Myocyte (in vitro differentiated cells): ENCODE data around the gene KRTAP12-3. TPM values are rescaled to one million over a fixed set of nuclear protein-coding genes. Genes with fewer than 3 reads are reported as not detected.
"Not testable (repeated sequence)": the region's sequence is repeated elsewhere in the genome, so short reads cannot be mapped to it uniquely, and the experiment has no call there.

Experiments used
- DNase-seq: peaks from one replicate; pipeline ENCODE4 v3.0.0-alpha.2; 2012; ENCODE audit warnings: low read depth
- total RNA-seq: library from RNA; depleted of rRNA; stranded (reverse); fragments of >200 nt; gene quantifications from 2 replicates; pipeline ENCODE4 v1.2.3, GENCODE V29; 2014

KRTAP12-3 gene
- total RNA-seq, 1 donor from 2014 or later: not detected

- DNase-seq: not testable (repeated sequence)
Observed at GRCh38 chr21:44627181-44627822, 30.4 kb upstream of the KRTAP12-3 start.

DNA sequence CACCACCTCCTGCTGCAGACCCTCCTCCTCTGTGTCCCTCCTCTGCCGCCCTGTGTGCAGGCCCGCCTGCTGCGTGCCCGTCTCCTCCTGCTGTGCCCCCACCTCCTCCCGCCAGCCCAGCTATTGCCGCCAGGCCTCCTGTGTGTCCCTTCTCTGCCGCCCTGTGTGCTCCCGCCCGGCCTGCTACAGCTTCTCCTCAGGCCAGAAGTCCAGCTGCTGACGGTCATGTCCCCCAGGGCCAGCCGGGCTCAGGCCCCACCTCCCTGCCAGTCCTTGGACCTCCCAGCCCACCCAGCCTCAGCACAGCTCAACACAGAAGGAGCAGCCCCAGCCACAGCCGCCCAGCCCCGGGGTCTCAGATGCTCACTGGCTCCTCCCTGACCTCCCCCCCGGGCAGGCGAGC lies 29.9 kb upstream of the KRTAP12-3 start:
- not testable (repeated sequence) for DNase-seq

DNA sequence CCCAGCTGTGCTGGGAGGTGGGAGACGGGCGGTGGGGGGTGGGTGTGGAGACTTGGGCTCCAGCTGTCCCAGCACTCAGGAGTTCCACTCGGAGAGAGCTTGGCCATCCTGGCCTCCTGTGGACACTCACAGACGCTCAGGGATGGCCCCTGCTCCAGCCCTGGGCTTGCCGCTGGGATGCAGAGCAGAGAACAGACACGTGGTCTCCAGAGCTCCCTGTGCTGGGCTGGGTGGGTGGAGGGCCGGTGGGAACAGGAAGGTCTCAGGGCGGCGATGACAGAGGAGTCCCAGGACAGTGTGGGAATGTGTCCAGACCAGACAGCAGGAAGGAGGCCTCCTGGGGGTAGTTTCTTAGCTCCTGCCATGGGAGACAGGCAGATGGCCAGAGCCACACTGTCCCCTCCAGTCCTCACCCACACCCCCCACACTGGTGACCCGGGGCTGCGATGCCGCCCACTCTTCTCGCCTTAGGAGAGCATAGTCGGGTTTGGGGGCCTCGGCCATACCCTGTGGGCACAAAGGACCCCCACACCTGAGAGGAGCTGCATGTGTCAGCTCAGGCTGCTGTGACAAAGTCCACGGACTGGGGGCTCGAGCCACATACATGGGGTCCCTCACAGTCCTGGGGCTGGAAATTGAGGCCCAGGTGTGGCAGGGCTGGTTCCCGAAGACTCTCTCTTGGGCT lies 28.9 kb upstream of the KRTAP12-3 start:
- DNase-seq: no peak

- no peak for DNase-seq
Observed at GRCh38 chr21:44630440-44630839, 27.3 kb upstream of the KRTAP12-3 start.

DNA sequence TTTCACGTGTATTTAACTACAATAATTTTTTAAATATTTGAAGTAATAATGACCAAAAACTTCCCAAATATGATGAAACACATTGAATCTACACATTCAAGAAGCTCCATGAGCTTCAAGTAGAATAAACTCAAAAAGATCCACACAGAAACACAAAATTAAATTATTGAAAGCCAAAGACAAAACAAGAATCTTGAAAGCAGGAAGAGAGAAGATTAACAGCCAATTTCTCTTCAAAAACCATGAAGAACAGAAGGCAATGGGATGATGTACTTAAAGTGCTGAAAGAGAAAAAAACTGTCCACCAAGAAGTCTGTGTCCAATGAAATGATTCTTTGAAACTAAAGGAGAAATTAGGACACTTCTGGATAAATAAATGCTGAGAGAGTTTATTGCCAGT lies 25.7 kb upstream of the KRTAP12-3 start:
- no peak for DNase-seq

DNA sequence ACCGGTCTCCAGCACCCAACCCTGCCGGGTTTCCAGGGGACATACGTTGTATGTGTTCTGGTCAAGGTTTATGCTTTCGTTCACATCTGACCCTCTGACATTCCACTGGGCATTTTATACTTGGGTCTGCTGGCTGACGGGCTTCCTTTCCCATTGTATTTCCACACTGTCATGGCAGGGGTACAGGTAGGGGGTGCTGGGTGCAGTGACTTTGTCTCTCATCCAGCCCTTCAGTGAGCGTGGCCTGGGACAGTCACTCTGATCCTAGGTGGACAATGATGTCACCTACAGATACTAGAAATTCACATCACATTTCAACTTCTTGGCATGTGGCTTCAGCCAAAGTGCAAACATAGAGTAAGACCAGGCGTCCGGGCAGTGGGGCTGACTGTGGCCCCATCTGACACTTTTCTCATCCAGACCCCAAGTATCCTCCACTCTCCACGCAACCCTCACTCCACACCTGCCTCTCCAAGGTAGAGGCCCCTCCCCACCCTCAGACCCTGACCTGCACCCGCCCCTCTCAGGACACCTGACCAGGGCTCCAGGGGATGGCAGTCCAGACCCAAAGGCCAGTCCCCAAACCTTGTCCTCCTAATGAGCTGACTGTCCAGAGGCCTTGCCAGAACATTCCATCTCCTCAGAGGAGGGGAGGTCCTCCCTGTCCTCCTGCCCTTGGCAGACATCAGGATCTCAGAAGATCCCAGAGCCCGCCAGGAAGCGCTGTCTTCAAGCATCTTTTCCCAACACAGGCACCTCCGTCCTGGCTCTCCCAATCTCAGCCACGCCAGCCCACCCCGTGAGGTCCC lies 21.3 kb upstream of the KRTAP12-3 start:
- DNase-seq: no peak

- peak; percentile 7 for DNase-seq
Observed at GRCh38 chr21:44637018-44637850, 20.5 kb upstream of the KRTAP12-3 start, which contains the start of gene KRTAP10-10. KRTAP10-10 (plus strand) TSS chr21:44637356; CDS start chr21:44637418, 62 bp downstream.

DNA sequence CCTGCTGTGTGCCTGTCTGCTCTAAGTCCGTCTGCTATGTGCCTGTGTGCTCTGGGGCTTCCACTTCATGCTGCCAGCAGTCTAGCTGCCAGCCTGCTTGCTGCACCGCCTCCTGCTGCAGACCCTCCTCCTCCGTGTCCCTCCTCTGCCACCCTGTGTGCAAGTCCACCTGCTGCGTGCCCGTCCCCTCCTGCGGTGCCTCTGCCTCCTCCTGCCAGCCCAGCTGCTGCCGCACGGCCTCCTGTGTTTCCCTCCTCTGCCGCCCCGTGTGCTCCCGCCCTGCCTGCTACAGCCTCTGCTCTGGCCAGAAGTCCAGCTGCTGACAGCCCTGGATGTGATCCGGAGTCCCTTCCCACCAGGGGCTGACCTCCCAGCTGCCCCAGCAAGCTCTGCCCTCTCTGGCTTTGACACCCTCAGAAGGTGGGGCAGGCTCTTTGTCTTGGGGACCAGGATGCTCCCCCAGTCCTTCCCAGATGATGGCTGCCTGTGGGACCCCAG lies 19.8 kb upstream of the KRTAP12-3 start:
- DNase-seq: not testable (repeated sequence)

GRCh38 chr21:44638506-44639330 lies 19.0 kb upstream of the KRTAP12-3 start:
- not testable (repeated sequence) for DNase-seq

GRCh38 chr21:44639331-44639655 lies 18.4 kb upstream of the KRTAP12-3 start:
- no peak for DNase-seq

- DNase-seq: no peak
Observed at GRCh38 chr21:44640761-44641160, 17.0 kb upstream of the KRTAP12-3 start.

DNA sequence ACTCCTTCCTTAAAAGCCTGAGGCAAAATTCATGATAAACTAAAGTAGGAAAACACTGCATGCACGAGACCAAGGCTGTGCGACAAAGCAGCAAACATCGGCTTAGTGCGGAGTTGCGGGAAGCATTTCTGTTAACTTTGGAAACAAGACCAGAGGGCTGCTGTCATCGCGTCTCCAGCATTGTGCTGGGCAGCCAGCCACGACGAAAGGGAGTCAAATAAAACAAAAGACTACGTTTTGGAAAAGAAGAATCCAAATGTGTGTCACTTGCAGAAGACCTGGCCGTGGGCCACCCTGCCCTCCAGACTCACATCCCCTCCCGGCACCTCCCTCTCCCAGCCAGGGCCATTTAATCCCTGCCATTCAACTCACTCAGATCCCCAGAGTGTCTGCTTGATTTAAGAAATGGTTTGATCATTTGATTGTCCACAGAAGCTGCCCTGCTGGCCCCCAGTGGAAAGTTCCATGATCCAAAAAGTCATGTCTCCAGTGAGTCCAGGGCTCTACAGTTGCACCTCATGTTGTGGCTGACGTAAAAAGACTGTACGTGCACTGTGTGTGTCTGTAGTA lies 13.9 kb upstream of the KRTAP12-3 start:
- no peak for DNase-seq

DNA sequence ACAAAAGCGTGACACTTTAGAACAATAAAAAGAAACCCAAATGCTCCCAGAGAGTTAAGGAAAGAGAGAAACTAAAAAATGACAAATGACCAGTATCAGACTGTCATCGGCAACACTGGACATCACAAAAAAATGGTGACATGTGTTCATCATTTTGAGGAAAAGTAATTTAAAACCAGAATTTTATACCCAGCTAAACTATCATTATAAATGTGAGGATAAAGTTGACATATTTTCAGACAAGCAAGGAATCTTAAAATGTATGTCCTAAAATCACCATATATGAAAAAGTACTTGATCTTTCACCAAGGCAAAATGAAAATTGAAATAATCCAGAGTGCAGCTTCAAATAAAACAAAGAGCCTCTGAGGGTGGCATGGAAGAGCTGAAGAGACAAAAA lies 12.9 kb upstream of the KRTAP12-3 start:
- no peak for DNase-seq

DNA sequence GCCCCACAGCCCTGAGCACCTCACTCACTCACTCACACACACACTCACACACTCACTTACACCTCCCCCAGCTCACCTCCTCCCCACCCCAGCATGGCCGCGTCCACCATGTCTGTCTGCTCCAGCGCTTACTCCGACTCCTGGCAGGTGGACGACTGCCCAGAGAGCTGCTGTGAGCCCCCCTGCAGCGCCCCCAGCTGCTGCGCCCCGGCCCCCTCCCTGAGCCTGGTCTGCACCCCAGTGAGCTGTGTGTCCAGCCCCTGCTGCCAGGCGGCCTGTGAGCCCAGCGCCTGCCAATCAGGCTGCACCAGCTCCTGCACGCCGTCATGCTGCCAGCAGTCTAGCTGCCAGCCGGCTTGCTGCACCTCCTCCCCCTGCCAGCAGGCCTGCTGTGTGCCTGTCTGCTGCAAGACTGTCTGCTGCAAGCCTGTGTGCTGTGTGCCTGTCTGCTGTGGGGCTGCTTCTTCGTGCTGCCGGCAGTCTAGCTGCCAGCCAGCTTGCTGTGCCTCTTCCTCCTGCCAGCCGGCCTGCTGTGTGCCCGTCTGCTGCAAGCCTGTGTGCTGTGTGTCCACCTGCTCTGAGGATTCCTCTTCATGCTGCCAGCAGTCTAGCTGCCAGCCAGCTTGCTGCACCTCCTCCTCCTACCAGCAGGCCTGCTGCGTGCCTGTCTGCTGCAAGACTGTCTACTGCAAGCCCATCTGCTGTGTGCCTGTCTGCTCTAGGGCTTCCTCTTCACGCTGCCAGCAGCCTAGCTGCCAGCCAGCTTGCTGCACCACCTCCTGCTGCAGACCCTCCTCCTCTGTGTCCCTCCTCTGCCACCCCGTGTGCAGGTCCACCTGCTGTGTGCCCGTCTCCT lies 11.1 kb upstream of the KRTAP12-3 start, which contains the start of gene KRTAP10-11:
Gene KRTAP10-11, plus strand, starts transcription at position 49 of the 856 bp plus-strand sequence. Its CDS starts 45 bp downstream, at position 94.
- DNase-seq: peak; percentile 6

DNA sequence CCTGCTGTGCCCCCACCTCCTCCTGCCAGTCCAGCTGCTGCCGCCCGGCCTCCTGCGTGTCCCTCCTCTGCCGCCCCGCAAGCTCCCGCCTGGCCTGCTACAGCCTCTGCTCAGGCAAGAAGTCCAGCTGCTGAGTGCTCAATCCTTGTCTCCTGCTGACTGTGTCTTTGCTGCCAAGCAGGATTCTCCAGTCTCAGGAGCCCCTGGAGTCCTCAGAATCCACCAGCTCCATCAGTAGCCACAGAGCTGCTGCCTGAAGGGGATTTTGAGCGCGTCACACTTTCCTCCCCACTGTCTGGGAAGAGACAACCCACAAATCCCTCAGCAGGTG lies 10.5 kb upstream of the KRTAP12-3 start:
- DNase-seq: peak; percentile 22

- peak; percentile 28 for DNase-seq
Observed at GRCh38 chr21:44648557-44649311, 9.0 kb upstream of the KRTAP12-3 start.

DNA sequence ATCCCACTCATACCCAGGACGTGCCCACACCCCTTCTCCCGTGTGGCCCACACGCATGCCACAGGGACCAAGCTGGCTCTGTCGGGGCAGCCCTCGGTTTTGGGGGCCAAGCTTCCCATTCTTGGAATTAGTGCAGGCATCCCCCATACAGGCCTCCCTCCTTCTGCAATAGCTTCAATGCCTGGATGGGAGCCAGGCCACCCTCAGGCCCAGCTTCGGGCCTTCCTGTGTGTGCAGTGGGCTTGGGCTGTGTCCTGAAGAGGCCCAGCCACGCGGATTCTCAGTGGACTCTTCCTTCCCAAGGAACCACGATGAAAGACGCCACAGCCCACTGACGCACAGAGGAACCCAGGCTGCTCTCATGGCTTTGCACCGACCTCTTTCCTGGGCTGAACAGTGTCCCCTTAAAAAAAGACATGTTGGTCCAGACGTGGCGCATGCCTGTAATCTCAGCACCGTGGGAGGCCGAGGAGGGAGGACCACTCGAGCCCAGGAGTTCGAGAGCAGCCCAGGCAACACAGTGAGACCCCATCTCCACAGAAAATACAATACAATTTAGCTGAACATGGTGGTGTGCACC lies 8.1 kb upstream of the KRTAP12-3 start:
- no peak for DNase-seq
